Stimulated activated CD8-positive, alpha-beta memory T cell treated with anti-CD3 and anti-CD28 coated beads, Interleukin-15, amount 100 ng/mL, for 24 hours (primary cell): Measurements from ENCODE around the gene LARP6.
"Not testable (repeated sequence)": the region's sequence is repeated elsewhere in the genome, so short reads cannot be mapped to it uniquely, and the experiment has no call there.

Experiments
- DNase-seq: peaks from one replicate; pipeline ENCODE4 v3.0.0-alpha.2; 2020; ENCODE audit warnings: low read depth

The LARP6 gene

GRCh38 chr15:70829371-70830166, 24.4 kb downstream of the LARP6 start:
- DNase-seq = no peak

- DNase-seq = no peak
These were observed 26.2 kb downstream of the LARP6 start for GRCh38 chr15:70827721-70828120.

- no peak for DNase-seq
These were observed 27.3 kb downstream of the LARP6 start for GRCh38 chr15:70826634-70827033.

GRCh38 chr15:70825841-70826240, 28.1 kb downstream of the LARP6 start:
- DNase-seq = no peak

GRCh38 chr15:70823196-70823595, 30.8 kb downstream of the LARP6 start:
- DNase-seq = no peak

GRCh38 chr15:70820214-70820613, 33.7 kb downstream of the LARP6 start:
- DNase-seq = no peak

GRCh38 chr15:70818580-70818979, 35.4 kb downstream of the LARP6 start:
- no peak for DNase-seq

- no peak for DNase-seq
These were observed 36.7 kb downstream of the LARP6 start for GRCh38 chr15:70817266-70817665.

GRCh38 chr15:70815604-70816003, 38.4 kb downstream of the LARP6 start:
- no peak for DNase-seq

GRCh38 chr15:70815011-70815410, 38.9 kb downstream of the LARP6 start:
- DNase-seq = not testable (repeated sequence)

GRCh38 chr15:70812827-70813364, 41.1 kb downstream of the LARP6 start:
- DNase-seq = no peak

- no peak for DNase-seq
These were observed 42.9 kb downstream of the LARP6 start for GRCh38 chr15:70810916-70811578.

- no peak for DNase-seq
These were observed 46.8 kb downstream of the LARP6 start for GRCh38 chr15:70806992-70807712.

GRCh38 chr15:70804388-70804787, 49.6 kb downstream of the LARP6 start:
- DNase-seq = not testable (repeated sequence)

- DNase-seq = no peak
These were observed 51.3 kb downstream of the LARP6 start for GRCh38 chr15:70802629-70803028.

GRCh38 chr15:70801109-70801508, 52.8 kb downstream of the LARP6 start:
- DNase-seq = no peak

- DNase-seq = no peak
These were observed 54.1 kb downstream of the LARP6 start for GRCh38 chr15:70799667-70800450.

GRCh38 chr15:70797464-70797863, 56.5 kb downstream of the LARP6 start:
- no peak for DNase-seq

- DNase-seq = no peak
These were observed 57.2 kb downstream of the LARP6 start for GRCh38 chr15:70796516-70797310.

GRCh38 chr15:70795311-70795665, 58.7 kb downstream of the LARP6 start:
- DNase-seq = no peak
